Measurements from ENCODE around the gene PLSCR2. TPM values are rescaled to one million over a fixed set of nuclear protein-coding genes. Genes with fewer than 3 reads are reported as not detected.
"Not testable (repeated sequence)": the region's sequence is repeated elsewhere in the genome, so short reads cannot be mapped to it uniquely, and the experiment has no call there.

The PLSCR2 gene
- total and polyA plus RNA-seq, 2 donors (not counting 1 experiment from before 2014, with no cell fraction given), result 0.15 to 0.54 TPM

- CTCF ChIA-PET, result no interaction called here
- peaks cover 0 to 8% (median 0%) of the 10 kb centered on the region in 3 donors for H3K9me3 ChIP-seq (ENCODE audit: control extremely low read depth in 1 of 3, control insufficient read depth in 2 of 3, insufficient read depth in 1 of 3, low read length in 2 of 3)
- H3K4me1 ChIP-seq (ENCODE audit: control insufficient read depth in 2 of 2, insufficient read depth in 2 of 2, low read length in 2 of 2), result no peaks in the 10 kb centered on the region
- H3K27ac Mint-ChIP-seq, result no peak overlapping the region
- no peak overlapping the region for H3K4me3 ChIP-seq (ENCODE audit: control extremely low read depth in 1 of 5, extremely low read depth in 1 of 5, insufficient read depth in 1 of 5, low read depth in 2 of 5, low read length in 4 of 5)
- no peak for TF ChIP-seq CTCF (IDR thresholded peaks at IDR 0.05)
- no peak for TF ChIP-seq EZH2 (IDR thresholded peaks at IDR 0.05; ENCODE audit: borderline replicate concordance, insufficient read depth, low read depth, low read length, poor library complexity, severe bottlenecking)
- H3K27me3 Mint-ChIP-seq, result peaks cover 12% of the 10 kb centered on the region
- no peak overlapping the region for H2AFZ ChIP-seq (ENCODE audit: insufficient read depth, low read depth, low read length, poor library complexity, severe bottlenecking)
- no peak for ATAC-seq (ENCODE audit: low read depth)
- H3K4me2 ChIP-seq (replicated peaks; ENCODE audit: low read depth, low read length, poor library complexity, severe bottlenecking), result no peak overlapping the region
- peaks cover 0 to 2% of the 10 kb centered on the region in 2 experiments for H3K36me3 ChIP-seq (replicated peaks in 1 of 2; ENCODE audit: control extremely low read depth in 1 of 2, control insufficient read depth in 1 of 2, extremely low read depth in 1 of 2, insufficient read depth in 2 of 2, low read length in 1 of 2)
- H4K20me1 ChIP-seq (ENCODE audit: control insufficient read depth, insufficient read depth, low read length, poor library complexity, severe bottlenecking), result no peaks in the 10 kb centered on the region
- no peak overlapping the region for H3K4me3 Mint-ChIP-seq
- H3K27me3 ChIP-seq (replicated peaks in 1 of 4; ENCODE audit: control extremely low read depth in 1 of 4, control insufficient read depth in 3 of 4, insufficient read depth in 4 of 4, low read length in 3 of 4), result no peaks in the 10 kb centered on the region
- intact Hi-C loops (cut with micrococcal nuclease), result no loop called here
- H3K79me2 ChIP-seq (ENCODE audit: control insufficient read depth, insufficient read depth, low read length), result no peaks in the 10 kb centered on the region
- no peak overlapping the region for H3K9ac ChIP-seq (ENCODE audit: low read length)
- H3K4me1 Mint-ChIP-seq, result peaks cover 5% of the 10 kb centered on the region
- no peak for DNase-seq
- POLR2A ChIA-PET, result no interaction called here
- no peak overlapping the region for H3K27ac ChIP-seq (ENCODE audit: low read length in 2 of 2)
- no peaks in the 10 kb centered on the region for H3K9me3 Mint-ChIP-seq (ENCODE audit: insufficient read depth)
- WGBS (ENCODE audit: insufficient coverage), result no CpG with 5 or more reads among the region's 1 CpG
Measured at GRCh38 chr3:146499701-146500100, 30.3 kb upstream of the PLSCR2 start.

- WGBS (ENCODE audit: insufficient coverage), result 58% methylated on average over 9 of the region's 13 CpGs
- Histone ChIP-seq H3K9ac (ENCODE audit: low read length) (no peak overlapping the region), H3K4me1 (ENCODE audit: control insufficient read depth in 2 of 2, insufficient read depth in 2 of 2, low read length in 2 of 2) (no peaks in the 10 kb centered on the region), H4K20me1 (ENCODE audit: control insufficient read depth, insufficient read depth, low read length, poor library complexity, severe bottlenecking) (no peaks in the 10 kb centered on the region), H3K36me3 (replicated peaks in 1 of 2; ENCODE audit: control extremely low read depth in 1 of 2, control insufficient read depth in 1 of 2, extremely low read depth in 1 of 2, insufficient read depth in 2 of 2, low read length in 1 of 2) (peaks cover 0 to 2% of the 10 kb centered on the region in 2 experiments), H3K9me3 (ENCODE audit: control extremely low read depth in 1 of 3, control insufficient read depth in 2 of 3, insufficient read depth in 1 of 3, low read length in 2 of 3) (peaks cover 0 to 8% (median 1%) of the 10 kb centered on the region in 3 donors), H3K79me2 (ENCODE audit: control insufficient read depth, insufficient read depth, low read length) (no peaks in the 10 kb centered on the region), H2AFZ (ENCODE audit: insufficient read depth, low read depth, low read length, poor library complexity, severe bottlenecking) (no peak overlapping the region), H3K27ac (ENCODE audit: low read length in 2 of 2) (no peak overlapping the region), H3K4me3 (ENCODE audit: control extremely low read depth in 1 of 5, extremely low read depth in 1 of 5, insufficient read depth in 1 of 5, low read depth in 2 of 5, low read length in 4 of 5) (peak overlapping the region in 1 of 5 experiments; percentile 7), H3K27me3 (replicated peaks in 1 of 4; ENCODE audit: control extremely low read depth in 1 of 4, control insufficient read depth in 3 of 4, insufficient read depth in 4 of 4, low read length in 3 of 4) (no peaks in the 10 kb centered on the region), H3K4me2 (replicated peaks; ENCODE audit: low read depth, low read length, poor library complexity, severe bottlenecking) (peak overlapping the region; percentile 15)
- no peak overlapping the region for H3K27ac Mint-ChIP-seq
- H3K4me1 Mint-ChIP-seq, result no peaks in the 10 kb centered on the region
- no peak for ATAC-seq (ENCODE audit: low read depth)
- peak overlapping the region; percentile 39 for H3K4me3 Mint-ChIP-seq
- intact Hi-C loops (cut with micrococcal nuclease), result no loop called here
- no peaks in the 10 kb centered on the region for H3K9me3 Mint-ChIP-seq (ENCODE audit: insufficient read depth)
- TF ChIP-seq EZH2 (IDR thresholded peaks at IDR 0.05; ENCODE audit: borderline replicate concordance, insufficient read depth, low read depth, low read length, poor library complexity, severe bottlenecking), result no peak
- no peak for TF ChIP-seq CTCF (IDR thresholded peaks at IDR 0.05)
- CTCF ChIA-PET, result no interaction called here
- no peak for DNase-seq
- H3K27me3 Mint-ChIP-seq, result peaks cover 16% of the 10 kb centered on the region
- POLR2A ChIA-PET, result no interaction called here
Measured at GRCh38 chr3:146498002-146498736, 28.8 kb upstream of the PLSCR2 start.

DNA sequence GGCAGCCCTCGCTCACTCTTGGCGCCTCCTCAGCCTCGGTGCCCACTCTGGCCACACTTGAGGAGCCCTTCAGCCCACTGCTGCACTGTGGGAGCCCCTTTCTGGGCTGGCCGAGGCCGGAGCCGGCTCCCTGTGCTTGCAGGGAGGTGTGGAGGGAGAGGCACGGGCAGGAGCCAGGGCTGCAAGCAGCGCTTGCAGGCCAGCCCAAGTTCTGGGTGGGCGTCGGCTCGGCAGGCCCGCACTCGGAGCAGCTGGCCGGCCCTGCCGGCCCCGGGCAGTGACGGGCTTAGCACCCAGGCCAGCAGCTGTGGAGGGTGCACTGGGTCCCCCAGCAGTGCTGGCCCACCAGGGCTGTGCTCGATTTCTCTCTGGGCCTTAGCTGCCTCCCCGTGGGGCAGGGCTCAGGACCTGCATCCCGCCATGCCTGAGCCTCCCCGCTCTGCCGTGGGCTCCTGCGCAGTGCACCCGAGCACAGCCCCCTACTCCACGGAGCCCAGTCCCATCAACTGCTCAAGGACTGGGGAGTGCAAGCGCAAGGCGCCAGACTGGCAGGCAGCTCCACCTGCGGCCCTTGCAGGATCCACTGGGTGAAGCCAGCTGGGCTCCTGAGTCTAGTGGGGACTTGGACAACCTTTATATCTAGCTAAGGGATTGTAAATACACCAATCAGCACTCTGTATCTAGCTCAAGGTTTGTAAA is 27.9 kb upstream of the PLSCR2 start:
- H2AFZ ChIP-seq (ENCODE audit: insufficient read depth, low read depth, low read length, poor library complexity, severe bottlenecking); CTCF ChIA-PET; H3K36me3 ChIP-seq (replicated peaks in 1 of 2; ENCODE audit: control extremely low read depth in 1 of 2, control insufficient read depth in 1 of 2, extremely low read depth in 1 of 2, insufficient read depth in 2 of 2, low read length in 1 of 2); H3K9ac ChIP-seq (ENCODE audit: low read length); H3K27ac Mint-ChIP-seq; H3K9me3 Mint-ChIP-seq (ENCODE audit: insufficient read depth); H3K4me1 ChIP-seq (ENCODE audit: control insufficient read depth in 2 of 2, insufficient read depth in 2 of 2, low read length in 2 of 2); H3K4me3 Mint-ChIP-seq; POLR2A ChIA-PET; intact Hi-C loops (cut with micrococcal nuclease); H3K4me2 ChIP-seq (replicated peaks; ENCODE audit: low read depth, low read length, poor library complexity, severe bottlenecking); DNase-seq; ATAC-seq (ENCODE audit: low read depth); H3K27me3 ChIP-seq (replicated peaks in 1 of 4; ENCODE audit: control extremely low read depth in 1 of 4, control insufficient read depth in 3 of 4, insufficient read depth in 4 of 4, low read length in 3 of 4); H3K27ac ChIP-seq (ENCODE audit: low read length in 2 of 2); H3K4me1 Mint-ChIP-seq; H4K20me1 ChIP-seq (ENCODE audit: control insufficient read depth, insufficient read depth, low read length, poor library complexity, severe bottlenecking); H3K9me3 ChIP-seq (ENCODE audit: control extremely low read depth in 1 of 3, control insufficient read depth in 2 of 3, insufficient read depth in 1 of 3, low read length in 2 of 3); H3K4me3 ChIP-seq (ENCODE audit: control extremely low read depth in 1 of 5, extremely low read depth in 1 of 5, insufficient read depth in 1 of 5, low read depth in 2 of 5, low read length in 4 of 5); H3K79me2 ChIP-seq (ENCODE audit: control insufficient read depth, insufficient read depth, low read length): not testable (repeated sequence)
- WGBS (ENCODE audit: insufficient coverage), result 97% methylated on average over 28 of the region's 28 CpGs
- peaks cover 24% of the 10 kb centered on the region for H3K27me3 Mint-ChIP-seq
